OCI-LY7 (cell line): ENCODE data around the gene GRID2IP. TPM values are rescaled to one million over a fixed set of nuclear protein-coding genes. Genes with fewer than 3 reads are reported as not detected.

Experiments used
- BruUV-seq: library from RNA; stranded (reverse); fragments of 400-500 nt; replicated peaks from 2 replicates; lab custom pipeline; 2021; lab: Mats Ljungman, UMichigan
- CTCF ChIA-PET: fragments of 300-600 bp; sonication (Branson Sonifier 250); formaldehyde crosslinking; loops from one replicate; lab custom pipeline; 2022; ENCODE audit warnings: antibody characterized with exemption; ENCODE audit not compliant: unreplicated experiment; lab: Charles Lee
- POLR2A ChIA-PET: fragments of 300-600 bp; sonication (Branson Sonifier 250); formaldehyde crosslinking; loops from one replicate; lab custom pipeline; 2022; ENCODE audit warnings: antibody characterized with exemption; lab: Charles Lee
- DNase-seq: peaks from one replicate; pipeline ENCODE4 v3.0.0-alpha.2; 2015; ENCODE audit warnings: low spot score
- H2AFZ ChIP-seq: fragments of 200-600 bp; sonication (generic), shearing (Covaris generic); 2 replicates; pipeline ENCODE4 v1.6.1; 2014; ENCODE audit warnings: mild to moderate bottlenecking, antibody characterized with exemption, low read length, moderate library complexity
- H3K27ac ChIP-seq: fragments of 200-600 bp; sonication (generic); 2 replicates; pipeline ENCODE4 v1.5.1; 2014; ENCODE audit warnings: mixed run types, low read depth, mild to moderate bottlenecking, moderate library complexity, low read length, inconsistent platforms; ENCODE audit not compliant: poor library complexity, severe bottlenecking
- H3K36me3 ChIP-seq: fragments of 200-600 bp; sonication (generic); 2 replicates; pipeline ENCODE4 v1.6.1; 2014; ENCODE audit warnings: mild to moderate bottlenecking, antibody characterized with exemption, low read length, moderate library complexity, mixed read lengths; ENCODE audit not compliant: insufficient read depth
- H3K4me1 ChIP-seq: fragments of 200-600 bp; sonication (generic); 2 replicates; pipeline ENCODE4 v1.5.1; 2014; ENCODE audit warnings: mild to moderate bottlenecking, low read length; ENCODE audit not compliant: insufficient read depth, poor library complexity, severe bottlenecking
- H3K4me2 ChIP-seq: fragments of 200-600 bp; sonication (generic); 2 replicates; pipeline ENCODE4 v1.6.1; 2014; ENCODE audit warnings: mild to moderate bottlenecking, low read length
- H3K4me3 ChIP-seq: fragments of 200-600 bp; sonication (generic); 2 replicates; pipeline ENCODE4 v1.5.1; 2014; ENCODE audit warnings: mild to moderate bottlenecking, low read depth, low read length; ENCODE audit not compliant: poor library complexity, severe bottlenecking
- H3K79me2 ChIP-seq: fragments of 200-600 bp; sonication (generic); 2 replicates; pipeline ENCODE4 v1.6.1; 2016; ENCODE audit warnings: low read depth, mild to moderate bottlenecking, low read length, moderate library complexity, mixed read lengths; ENCODE audit not compliant: insufficient read depth
- H3K9me2 ChIP-seq: fragments of 200-600 bp; sonication (generic); 2 replicates; pipeline ENCODE4 v1.6.1; 2016; ENCODE audit warnings: mild to moderate bottlenecking, low read length, mixed read lengths; ENCODE audit not compliant: insufficient read depth
- H3K9me3 ChIP-seq: fragments of 200-600 bp; sonication (generic); 2 replicates; pipeline ENCODE4 v1.6.1; 2014; ENCODE audit warnings: mild to moderate bottlenecking, mixed run types, low read length, mixed read lengths
- H4K20me1 ChIP-seq: fragments of 200-600 bp; sonication (generic); 2 replicates; pipeline ENCODE4 v1.6.1; 2014; ENCODE audit warnings: mild to moderate bottlenecking, antibody characterized with exemption, low read length, moderate library complexity, mixed read lengths; ENCODE audit not compliant: insufficient read depth
- EZH2phosphoT487 ChIP-seq: fragments of 200-600 bp; sonication (generic); IDR thresholded peaks from 2 replicates; pipeline ENCODE4 v1.6.1; 2018; ENCODE audit warnings: low read depth, borderline replicate concordance, mild to moderate bottlenecking, mixed run types, antibody characterized with exemption, low read length, moderate library complexity, mixed read lengths
- intact Hi-C: fragments of 100-400 bp; cut with micrococcal nuclease; formaldehyde crosslinking; loops from one replicate; pipeline ENCODE4 v1.10.0; 2022; ENCODE audit not compliant: unreplicated experiment
- total RNA-seq, 2 experiments: library from RNA; depleted of rRNA in 1 of 2; stranded (reverse); fragments of >200 nt in 1 of 2; shearing (Covaris generic) in 1 of 2; gene quantifications; 2 replicates each; pipeline ENCODE4 v1.2.3, GENCODE V29; 2014 to 2022
- TF ChIP-seq, protein P1 (sequence below): fragments of 200-600 bp; sonication (generic); conservative IDR thresholded peaks from 2 replicates; pipeline ENCODE4 v1.5.1; 2014; ENCODE audit warnings: mild to moderate bottlenecking, antibody characterized with exemption, low read length, moderate library complexity, mixed read lengths

GRID2IP gene
- total RNA-seq, 2 experiments from 2014 or later, result 0.16 to 0.32 TPM

GRCh38 chr7:6545398-6546126, 5.7 kb downstream of the GRID2IP start:
- DNase-seq, result no peak
- Histone ChIP-seq H3K4me2 (no peak overlapping the region), H3K27ac (no peak overlapping the region), H3K9me3 (no peaks in the 10 kb centered on the region), H3K9me2 (no peaks in the 10 kb centered on the region), H4K20me1 (no peaks in the 10 kb centered on the region), H3K4me1 (no peaks in the 10 kb centered on the region), H3K36me3 (no peaks in the 10 kb centered on the region), H3K4me3 (no peak overlapping the region), H2AFZ (no peak overlapping the region), H3K79me2 (no peaks in the 10 kb centered on the region)
- CTCF ChIA-PET, result no interaction called here
- POLR2A ChIA-PET, result no interaction called here
- no TSS peak for BruUV-seq
- no peak for TF ChIP-seq EZH2phosphoT487
- TF ChIP-seq, protein P1, sequence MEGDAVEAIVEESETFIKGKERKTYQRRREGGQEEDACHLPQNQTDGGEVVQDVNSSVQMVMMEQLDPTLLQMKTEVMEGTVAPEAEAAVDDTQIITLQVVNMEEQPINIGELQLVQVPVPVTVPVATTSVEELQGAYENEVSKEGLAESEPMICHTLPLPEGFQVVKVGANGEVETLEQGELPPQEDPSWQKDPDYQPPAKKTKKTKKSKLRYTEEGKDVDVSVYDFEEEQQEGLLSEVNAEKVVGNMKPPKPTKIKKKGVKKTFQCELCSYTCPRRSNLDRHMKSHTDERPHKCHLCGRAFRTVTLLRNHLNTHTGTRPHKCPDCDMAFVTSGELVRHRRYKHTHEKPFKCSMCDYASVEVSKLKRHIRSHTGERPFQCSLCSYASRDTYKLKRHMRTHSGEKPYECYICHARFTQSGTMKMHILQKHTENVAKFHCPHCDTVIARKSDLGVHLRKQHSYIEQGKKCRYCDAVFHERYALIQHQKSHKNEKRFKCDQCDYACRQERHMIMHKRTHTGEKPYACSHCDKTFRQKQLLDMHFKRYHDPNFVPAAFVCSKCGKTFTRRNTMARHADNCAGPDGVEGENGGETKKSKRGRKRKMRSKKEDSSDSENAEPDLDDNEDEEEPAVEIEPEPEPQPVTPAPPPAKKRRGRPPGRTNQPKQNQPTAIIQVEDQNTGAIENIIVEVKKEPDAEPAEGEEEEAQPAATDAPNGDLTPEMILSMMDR, result no peak
- intact Hi-C loops, result no loop called here

DNA sequence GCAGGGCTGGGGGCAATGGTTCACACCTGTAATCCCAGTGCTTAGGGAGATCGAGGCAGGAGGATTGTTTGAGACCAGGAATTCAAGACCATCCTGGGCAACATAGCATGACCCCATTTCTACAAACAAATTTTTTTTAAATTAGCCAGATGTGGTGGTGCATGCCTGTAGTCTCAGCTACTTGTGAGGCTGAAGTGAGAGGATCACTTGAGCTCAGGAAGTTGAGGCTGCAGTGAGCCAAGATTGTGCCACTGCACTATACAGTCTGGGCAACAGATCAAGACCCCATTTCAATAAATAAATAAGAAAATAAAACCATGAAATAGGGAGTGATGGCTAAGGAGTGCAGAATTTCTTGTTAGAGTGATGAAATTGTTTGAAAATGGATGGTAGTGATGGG, 8.9 kb downstream of the GRID2IP start:
- ChIA-PET CTCF (no interaction called here), POLR2A (no interaction called here)
- H3K27ac ChIP-seq, result no peak overlapping the region
- intact Hi-C loops, result no loop called here
- no peak overlapping the region for H2AFZ ChIP-seq
- H3K79me2 ChIP-seq, result no peaks in the 10 kb centered on the region
- H3K4me3 ChIP-seq, result no peak overlapping the region
- no peaks in the 10 kb centered on the region for H3K4me1 ChIP-seq
- no peaks in the 10 kb centered on the region for H4K20me1 ChIP-seq
- no peaks in the 10 kb centered on the region for H3K36me3 ChIP-seq
- no peak for DNase-seq
- H3K4me2 ChIP-seq, result no peak overlapping the region
- H3K9me2 ChIP-seq, result no peaks in the 10 kb centered on the region
- no TSS peak for BruUV-seq
- no peaks in the 10 kb centered on the region for H3K9me3 ChIP-seq
- TF ChIP-seq, protein P1, result no peak
- TF ChIP-seq EZH2phosphoT487, result no peak
